Loucy (cell line): ENCODE results near the gene STAT4.

Source experiments
- CTCF ChIP-seq: fragments of 200-600 bp; sonication (generic); conservative IDR thresholded peaks from 2 replicates; pipeline ENCODE4 v1.5.1; 2014; ENCODE audit warnings: mild to moderate bottlenecking, antibody characterized with exemption, low read length
- EZH2phosphoT487 ChIP-seq: fragments of 200-600 bp; IDR thresholded peaks from 2 replicates; pipeline ENCODE4 v1.6.1; 2018; ENCODE audit warnings: antibody characterized with exemption, mild to moderate bottlenecking, moderate library complexity, borderline replicate concordance

- TF ChIP-seq CTCF (no peak), EZH2phosphoT487 (no peak)
These were observed 18.9 kb upstream of the STAT4 start for GRCh38 chr2:191169456-191170300.
